ENCODE results near the gene GSTP1.

The GSTP1 gene

GRCh38 chr11:67632175-67632981 lies 48.8 kb downstream of the GSTP1 start:
- no peak for DNase-seq

- DNase-seq, result no peak
Observed at GRCh38 chr11:67632982-67633755, 49.6 kb downstream of the GSTP1 start.

- DNase-seq, result no peak
Observed at GRCh38 chr11:67633758-67634365, 50.2 kb downstream of the GSTP1 start.

- DNase-seq, result no peak
Observed at GRCh38 chr11:67634366-67635230, 51.0 kb downstream of the GSTP1 start.

GRCh38 chr11:67635231-67635521 lies 51.6 kb downstream of the GSTP1 start:
- no peak for DNase-seq
